ENCODE results near the gene FAN1. TPM values are rescaled to one million over a fixed set of nuclear protein-coding genes. Genes with fewer than 3 reads are reported as not detected.

Gene FAN1
- polyA plus RNA-seq, 1 of the 3 experiments (the other 2 are of a cell fraction), result 5.7 TPM

- Histone ChIP-seq H3K36me3 (replicated peaks in 1 of 2; ENCODE audit: control insufficient read depth in 1 of 2, insufficient read depth in 2 of 2, low read length in 1 of 2) (peaks cover 60 to 73% of the 10 kb centered on the region in 2 experiments), H3F3A (replicated peaks; ENCODE audit: insufficient read depth) (no peaks in the 10 kb centered on the region), H3K9ac (no peak overlapping the region), H3K79me2 (ENCODE audit: insufficient read depth) (no peaks in the 10 kb centered on the region), H3K4me2 (no peak overlapping the region), H3K4me1 (ENCODE audit: control insufficient read depth in 1 of 2, insufficient read depth in 2 of 2, low read depth in 1 of 2, low read length in 1 of 2) (no peaks in the 10 kb centered on the region), H3K27me3 (ENCODE audit: insufficient read depth) (no peaks in the 10 kb centered on the region), H3K9me2 (no peaks in the 10 kb centered on the region), H3K27ac (ENCODE audit: low read depth in 2 of 2, low read length in 1 of 2) (no peak overlapping the region), H3K9me3 (no peaks in the 10 kb centered on the region), H4K20me1 (ENCODE audit: insufficient read depth) (no peaks in the 10 kb centered on the region), H2AFZ (ENCODE audit: low read depth) (no peak overlapping the region), H3K4me3 (ENCODE audit: low read depth in 2 of 2, low read length in 1 of 2) (no peak overlapping the region)
- ChIA-PET POLR2A (no interaction called here), CTCF (interaction anchor here (1.1 to 2.3 kb wide), 2 partner anchors 16 to 187 kb away, joined by 4 to 9 read pairs; no protein-coding TSS in a partner anchor)
- WGBS (ENCODE audit: low lambda C conversion rate), result 90% methylated on average over 15 of the region's 15 CpGs
- TF ChIP-seq MEF2A (IDR thresholded peaks at IDR 0.05; ENCODE audit: borderline replicate concordance, low read depth), result no peak
- TF ChIP-seq GABPA (IDR thresholded peaks at IDR 0.05; ENCODE audit: low read depth), result no peak
- no peak for TF ChIP-seq RFX5 (IDR thresholded peaks at IDR 0.05; ENCODE audit: low read length)
- TF ChIP-seq, protein P1, sequence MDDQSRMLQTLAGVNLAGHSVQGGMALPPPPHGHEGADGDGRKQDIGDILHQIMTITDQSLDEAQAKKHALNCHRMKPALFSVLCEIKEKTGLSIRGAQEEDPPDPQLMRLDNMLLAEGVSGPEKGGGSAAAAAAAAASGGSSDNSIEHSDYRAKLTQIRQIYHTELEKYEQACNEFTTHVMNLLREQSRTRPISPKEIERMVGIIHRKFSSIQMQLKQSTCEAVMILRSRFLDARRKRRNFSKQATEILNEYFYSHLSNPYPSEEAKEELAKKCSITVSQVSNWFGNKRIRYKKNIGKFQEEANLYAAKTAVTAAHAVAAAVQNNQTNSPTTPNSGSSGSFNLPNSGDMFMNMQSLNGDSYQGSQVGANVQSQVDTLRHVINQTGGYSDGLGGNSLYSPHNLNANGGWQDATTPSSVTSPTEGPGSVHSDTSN (IDR thresholded peaks at IDR 0.05), result no peak
- TF ChIP-seq TCF12 (IDR thresholded peaks at IDR 0.05), result no peak
- TF ChIP-seq ELF1 (IDR thresholded peaks at IDR 0.05), result no peak
- TF ChIP-seq POLR2AphosphoS5 (IDR thresholded peaks at IDR 0.05; ENCODE audit: low read depth, low read length), result no peak
- TF ChIP-seq CHD2 (IDR thresholded peaks at IDR 0.05; ENCODE audit: low read length, partially characterized antibody), result no peak
- TF ChIP-seq USF1 (IDR thresholded peaks at IDR 0.05; ENCODE audit: borderline replicate concordance, low read depth), result no peak
- DNase-seq, result no peak
Observed at GRCh38 chr15:30941520-30941919, 37.8 kb downstream of the FAN1 start.

- CTCF ChIA-PET, result interaction anchor here (0.6 to 2.0 kb wide), 3 partner anchors 50 to 185 kb away, joined by 3 to 6 read pairs (median 3); no protein-coding TSS in a partner anchor
Observed at GRCh38 chr15:30943654-30944335, 40.1 kb downstream of the FAN1 start.

More at GRCh38 chr15:30943654-30944335, 40.1 kb downstream of the FAN1 start:
- Histone ChIP-seq H3K4me3 (ENCODE audit: low read depth in 2 of 2, low read length in 1 of 2) (no peak overlapping the region), H3K4me1 (ENCODE audit: control insufficient read depth in 1 of 2, insufficient read depth in 2 of 2, low read depth in 1 of 2, low read length in 1 of 2) (no peaks in the 10 kb centered on the region), H2AFZ (ENCODE audit: low read depth) (no peak overlapping the region), H4K20me1 (ENCODE audit: insufficient read depth) (no peaks in the 10 kb centered on the region), H3K9me3 (no peaks in the 10 kb centered on the region), H3K36me3 (replicated peaks in 1 of 2; ENCODE audit: control insufficient read depth in 1 of 2, insufficient read depth in 2 of 2, low read length in 1 of 2) (peaks cover 68 to 89% of the 10 kb centered on the region in 2 experiments), H3K9me2 (no peaks in the 10 kb centered on the region), H3F3A (replicated peaks; ENCODE audit: insufficient read depth) (no peaks in the 10 kb centered on the region), H3K27me3 (ENCODE audit: insufficient read depth) (no peaks in the 10 kb centered on the region), H3K9ac (no peak overlapping the region), H3K4me2 (no peak overlapping the region), H3K79me2 (ENCODE audit: insufficient read depth) (no peaks in the 10 kb centered on the region), H3K27ac (ENCODE audit: low read depth in 2 of 2, low read length in 1 of 2) (no peak overlapping the region)
- no peak for DNase-seq
- TF ChIP-seq, protein P2, sequence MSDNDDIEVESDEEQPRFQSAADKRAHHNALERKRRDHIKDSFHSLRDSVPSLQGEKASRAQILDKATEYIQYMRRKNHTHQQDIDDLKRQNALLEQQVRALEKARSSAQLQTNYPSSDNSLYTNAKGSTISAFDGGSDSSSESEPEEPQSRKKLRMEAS (IDR thresholded peaks at IDR 0.05; ENCODE audit: low read depth), result no peak
- TF ChIP-seq CTCF (IDR thresholded peaks at IDR 0.05) (no peak), RAD21 (IDR thresholded peaks at IDR 0.05; ENCODE audit: low read length) (no peak), FOSL2 (IDR thresholded peaks at IDR 0.05; ENCODE audit: borderline replicate concordance, low read depth) (no peak), GATA2 (CRISPR knock-in tag; IDR thresholded peaks at IDR 0.05) (no peak)
- TF ChIP-seq, protein P3, sequence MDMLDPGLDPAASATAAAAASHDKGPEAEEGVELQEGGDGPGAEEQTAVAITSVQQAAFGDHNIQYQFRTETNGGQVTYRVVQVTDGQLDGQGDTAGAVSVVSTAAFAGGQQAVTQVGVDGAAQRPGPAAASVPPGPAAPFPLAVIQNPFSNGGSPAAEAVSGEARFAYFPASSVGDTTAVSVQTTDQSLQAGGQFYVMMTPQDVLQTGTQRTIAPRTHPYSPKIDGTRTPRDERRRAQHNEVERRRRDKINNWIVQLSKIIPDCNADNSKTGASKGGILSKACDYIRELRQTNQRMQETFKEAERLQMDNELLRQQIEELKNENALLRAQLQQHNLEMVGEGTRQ (IDR thresholded peaks at IDR 0.05; ENCODE audit: borderline replicate concordance, low read depth, low read length), result no peak
- WGBS (ENCODE audit: low lambda C conversion rate), result 98% methylated on average over 6 of the region's 8 CpGs
- POLR2A ChIA-PET, result no interaction called here
